GM21447 (cell line): ENCODE results near the gene SORCS2.

Experiments used
- ATAC-seq: cut with Tn5 transposase; IDR thresholded peaks from one replicate; pipeline ENCODE4 v1.9.1; 2021; ENCODE audit not compliant: unreplicated experiment

Gene SORCS2

GRCh38 chr4:7790023-7790422, 597.7 kb downstream of the SORCS2 start:
- ATAC-seq = no peak

GRCh38 chr4:7790999-7791398, 598.7 kb downstream of the SORCS2 start:
- no peak for ATAC-seq
